SK-N-SH (cell line): Measurements from ENCODE around the gene CLEC16A. TPM values are rescaled to one million over a fixed set of nuclear protein-coding genes. Genes with fewer than 3 reads are reported as not detected.

ENCODE experiments used
- CTCF ChIA-PET: fragments of 300-600, 350-600 bp; formaldehyde crosslinking; extraction: SDS; loops from one replicate; lab custom pipeline; 2021; lab: Yijun Ruan, JAX
- POLR2A ChIA-PET: fragments of 350-600 bp; sonication (Branson Sonifier 250); formaldehyde crosslinking; extraction: SDS; loops from one replicate; lab custom pipeline; 2020; ENCODE audit warnings: antibody characterized with exemption, inconsistent platforms; lab: Yijun Ruan, JAX
- DNase-seq: peaks from one replicate; pipeline ENCODE4 v3.0.0; 2012
- H2AFZ ChIP-seq: fragments of 200-600 bp; sonication (generic); 2 replicates; pipeline ENCODE4 v1.8.1; 2016; ENCODE audit warnings: antibody characterized with exemption, mild to moderate bottlenecking, low read depth
- H3F3A ChIP-seq: fragments of 200-600 bp; sonication (generic); replicated peaks from 2 replicates; pipeline ENCODE3; 2016; ENCODE audit warnings: antibody characterized with exemption, mild to moderate bottlenecking; ENCODE audit not compliant: insufficient read depth
- H3K27ac ChIP-seq, 2 experiments: fragments of 200-500 bp in 1 of 2; fragments of 200-600 bp in 1 of 2; sonication (Bioruptor generic) in 1 of 2; sonication (generic), shearing (Covaris generic) in 1 of 2; 2 replicates each; pipeline versions ENCODE4 v1.5.1 to v1.6.1; 2014 to 2016; ENCODE audit warnings: low read depth in 2 of 2, inconsistent platforms in 1 of 2, low read length in 1 of 2, mild to moderate bottlenecking in 1 of 2, mixed read lengths in 1 of 2
- H3K27me3 ChIP-seq: fragments of 200-600 bp; sonication (generic), shearing (Covaris generic); 2 replicates; pipeline ENCODE4 v1.6.1; 2016; ENCODE audit warnings: mixed run types; ENCODE audit not compliant: insufficient read depth
- H3K36me3 ChIP-seq, 2 experiments: fragments of 200-500 bp in 1 of 2; fragments of 200-600 bp in 1 of 2; sonication (Bioruptor generic) in 1 of 2; sonication (generic) in 1 of 2; replicated peaks in 1 of 2; 2 replicates each; pipeline versions ENCODE3 to v1.5.1; 2014 to 2016; ENCODE audit warnings: low read length in 1 of 2, mild to moderate bottlenecking in 1 of 2; ENCODE audit not compliant: insufficient read depth in 2 of 2, control insufficient read depth in 1 of 2
- H3K4me1 ChIP-seq, 2 experiments: fragments of 200-500 bp in 1 of 2; fragments of 200-600 bp in 1 of 2; sonication (Bioruptor generic) in 1 of 2; sonication (generic), shearing (Covaris generic) in 1 of 2; 2 replicates each; pipeline versions ENCODE4 v1.5.1 to v1.6.1; 2014 to 2016; ENCODE audit warnings: low read depth in 1 of 2, low read length in 1 of 2, mixed run types in 1 of 2; ENCODE audit not compliant: insufficient read depth in 2 of 2, control insufficient read depth in 1 of 2
- H3K4me2 ChIP-seq: fragments of 200-600 bp; sonication (generic), shearing (Covaris generic); 2 replicates; pipeline ENCODE4 v1.6.1; 2017; ENCODE audit warnings: mixed run types
- H3K4me3 ChIP-seq, 2 experiments: fragments of 200-500 bp in 1 of 2; fragments of 200-600 bp in 1 of 2; sonication (Bioruptor generic) in 1 of 2; sonication (generic), shearing (Covaris generic) in 1 of 2; 2 replicates each; pipeline versions ENCODE4 v1.5.1 to v1.8.1; 2014 to 2016; ENCODE audit warnings: low read depth in 2 of 2, inconsistent platforms in 1 of 2, low read length in 1 of 2, mild to moderate bottlenecking in 1 of 2, mixed read lengths in 1 of 2, moderate library complexity in 1 of 2
- H3K79me2 ChIP-seq: fragments of 200-600 bp; sonication (generic); 2 replicates; pipeline ENCODE4 v1.8.1; 2017; ENCODE audit warnings: mild to moderate bottlenecking; ENCODE audit not compliant: insufficient read depth
- H3K9ac ChIP-seq: fragments of 200-600 bp; sonication (generic); 2 replicates; pipeline ENCODE4 v1.6.1; 2017; ENCODE audit warnings: mixed run types
- H3K9me2 ChIP-seq: fragments of 200-600 bp; sonication (generic); 2 replicates; pipeline ENCODE4 v1.6.1; 2017; ENCODE audit warnings: mixed run types
- H3K9me3 ChIP-seq: fragments of 200-600 bp; sonication (generic); 2 replicates; pipeline ENCODE4 v1.6.1; 2017; ENCODE audit warnings: mixed run types, mild to moderate bottlenecking, moderate library complexity
- H4K20me1 ChIP-seq: fragments of 200-600 bp; sonication (generic); 2 replicates; pipeline ENCODE4 v1.6.1; 2017; ENCODE audit warnings: mild to moderate bottlenecking, mixed run types; ENCODE audit not compliant: insufficient read depth
- ELF1 ChIP-seq: IDR thresholded peaks from 2 replicates; pipeline ENCODE4 v1.4.0; 2012
- EP300 ChIP-seq, 2 experiments: IDR thresholded peaks; 2 replicates each; pipeline versions ENCODE4 v1.4.0 to v1.6.1; 2012; ENCODE audit warnings: borderline replicate concordance in 1 of 2, low read depth in 1 of 2, low read length in 1 of 2
- EZH2phosphoT487 ChIP-seq: fragments of 200-600 bp; sonication (generic); IDR thresholded peaks from 2 replicates; pipeline ENCODE4 v1.6.1; 2017; ENCODE audit warnings: low read depth, mixed run types, mild to moderate bottlenecking, antibody characterized with exemption, moderate library complexity, borderline replicate concordance
- FOSL2 ChIP-seq: IDR thresholded peaks from 2 replicates; pipeline ENCODE4 v1.4.0; 2012; ENCODE audit warnings: low read depth, mild to moderate bottlenecking, moderate library complexity, borderline replicate concordance
- FOXM1 ChIP-seq: IDR thresholded peaks from 2 replicates; pipeline ENCODE4 v1.4.0; 2012; ENCODE audit warnings: low read depth, mild to moderate bottlenecking
- GABPA ChIP-seq: IDR thresholded peaks from 2 replicates; pipeline ENCODE4 v1.4.0; 2012; ENCODE audit warnings: low read depth, mild to moderate bottlenecking
- JUND ChIP-seq: IDR thresholded peaks from 2 replicates; pipeline ENCODE4 v1.4.0; 2012
- NFIC ChIP-seq: IDR thresholded peaks from 2 replicates; pipeline ENCODE4 v1.4.0; 2012; ENCODE audit warnings: borderline replicate concordance
- NRF1 ChIP-seq: IDR thresholded peaks from 2 replicates; pipeline ENCODE4 v1.6.1; 2012; ENCODE audit warnings: low read depth, mild to moderate bottlenecking, low read length
- PBX3 ChIP-seq: IDR thresholded peaks from 2 replicates; pipeline ENCODE4; 2012
- RAD21 ChIP-seq: IDR thresholded peaks from 2 replicates; pipeline ENCODE4 v1.6.1; 2012; ENCODE audit warnings: mild to moderate bottlenecking, low read length
- RCOR1 ChIP-seq: fragments of 150-350 bp; IDR thresholded peaks from 2 replicates; pipeline ENCODE4 v1.6.1; 2017; ENCODE audit warnings: antibody characterized with exemption, low read length
- RXRA ChIP-seq: IDR thresholded peaks from 2 replicates; pipeline ENCODE4 v1.4.0; 2012; ENCODE audit warnings: low read depth, mild to moderate bottlenecking, borderline replicate concordance
- SMC3 ChIP-seq: IDR thresholded peaks from 2 replicates; pipeline ENCODE4 v1.6.1; 2012; ENCODE audit warnings: low read depth, low read length, improper control_type of control experiment
- TCF12 ChIP-seq: IDR thresholded peaks from 2 replicates; pipeline ENCODE4 v1.4.0; 2012
- TEAD4 ChIP-seq: IDR thresholded peaks from 2 replicates; pipeline ENCODE4 v1.4.0; 2012; ENCODE audit warnings: mild to moderate bottlenecking, borderline replicate concordance; ENCODE audit not compliant: insufficient read depth
- USF1 ChIP-seq: IDR thresholded peaks from 2 replicates; pipeline ENCODE4 v1.4.0; 2012; ENCODE audit warnings: low read depth, borderline replicate concordance
- USF2 ChIP-seq: fragments of 150-350 bp; IDR thresholded peaks from 2 replicates; pipeline ENCODE4 v1.6.1; 2017; ENCODE audit warnings: antibody characterized with exemption, low read length, low read depth, borderline replicate concordance
- ZBTB33 ChIP-seq: IDR thresholded peaks from 2 replicates; pipeline ENCODE4 v1.4.0; 2012; ENCODE audit warnings: low read depth, borderline replicate concordance
- WGBS: methylation state at CpG from one replicate; pipeline ENCODE4 v1.1.6; 2017; ENCODE audit warnings: low lambda C conversion rate; 5-methylcytosine and 5-hydroxymethylcytosine counted together
- polyA plus RNA-seq, 3 experiments: library from polyadenylated mRNA; depleted of rRNA; stranded (reverse); fragments of >200 nt; gene quantifications; 2 replicates each; pipeline ENCODE4 v1.2.3, GENCODE V29; 2012
- TF ChIP-seq, protein P1 (sequence below): fragments of 200-600 bp; sonication (generic); IDR thresholded peaks from 2 replicates; pipeline ENCODE4 v1.6.1; 2017; ENCODE audit warnings: antibody characterized with exemption, mild to moderate bottlenecking, moderate library complexity

Gene CLEC16A
- polyA plus RNA-seq, 1 of the 3 experiments (the other 2 are of a cell fraction): 13.7 TPM

- ChIA-PET POLR2A (no interaction called here), CTCF (interaction anchor here (0.8 to 1.3 kb wide), 2 partner anchors 95 to 196 kb away, joined by 3 read pairs; no protein-coding TSS in a partner anchor)
- Histone ChIP-seq H3K4me2 (no peak overlapping the region), H3F3A (no peaks in the 10 kb centered on the region), H3K27ac (no peak overlapping the region), H3K9me3 (no peaks in the 10 kb centered on the region), H3K4me1 (peaks cover 0 to 5% of the 10 kb centered on the region in 2 experiments; a peak in 1 of 4 replicates), H3K4me3 (no peak overlapping the region), H3K9ac (no peak overlapping the region), H3K36me3 (peaks cover 12 to 42% of the 10 kb centered on the region in 2 experiments), H3K9me2 (no peaks in the 10 kb centered on the region), H3K79me2 (no peaks in the 10 kb centered on the region), H4K20me1 (no peaks in the 10 kb centered on the region), H2AFZ (no peak overlapping the region), H3K27me3 (no peaks in the 10 kb centered on the region)
- TF ChIP-seq GABPA (no peak), USF1 (no peak), SMC3 (no peak), USF2 (no peak), RCOR1 (no peak)
- TF ChIP-seq, protein P1, sequence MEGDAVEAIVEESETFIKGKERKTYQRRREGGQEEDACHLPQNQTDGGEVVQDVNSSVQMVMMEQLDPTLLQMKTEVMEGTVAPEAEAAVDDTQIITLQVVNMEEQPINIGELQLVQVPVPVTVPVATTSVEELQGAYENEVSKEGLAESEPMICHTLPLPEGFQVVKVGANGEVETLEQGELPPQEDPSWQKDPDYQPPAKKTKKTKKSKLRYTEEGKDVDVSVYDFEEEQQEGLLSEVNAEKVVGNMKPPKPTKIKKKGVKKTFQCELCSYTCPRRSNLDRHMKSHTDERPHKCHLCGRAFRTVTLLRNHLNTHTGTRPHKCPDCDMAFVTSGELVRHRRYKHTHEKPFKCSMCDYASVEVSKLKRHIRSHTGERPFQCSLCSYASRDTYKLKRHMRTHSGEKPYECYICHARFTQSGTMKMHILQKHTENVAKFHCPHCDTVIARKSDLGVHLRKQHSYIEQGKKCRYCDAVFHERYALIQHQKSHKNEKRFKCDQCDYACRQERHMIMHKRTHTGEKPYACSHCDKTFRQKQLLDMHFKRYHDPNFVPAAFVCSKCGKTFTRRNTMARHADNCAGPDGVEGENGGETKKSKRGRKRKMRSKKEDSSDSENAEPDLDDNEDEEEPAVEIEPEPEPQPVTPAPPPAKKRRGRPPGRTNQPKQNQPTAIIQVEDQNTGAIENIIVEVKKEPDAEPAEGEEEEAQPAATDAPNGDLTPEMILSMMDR: no peak
- WGBS: 95% methylated on average over 5 of the region's 5 CpGs
- DNase-seq: no peak
Measured at GRCh38 chr16:11058832-11059231, 114.5 kb downstream of the CLEC16A start.

DNA sequence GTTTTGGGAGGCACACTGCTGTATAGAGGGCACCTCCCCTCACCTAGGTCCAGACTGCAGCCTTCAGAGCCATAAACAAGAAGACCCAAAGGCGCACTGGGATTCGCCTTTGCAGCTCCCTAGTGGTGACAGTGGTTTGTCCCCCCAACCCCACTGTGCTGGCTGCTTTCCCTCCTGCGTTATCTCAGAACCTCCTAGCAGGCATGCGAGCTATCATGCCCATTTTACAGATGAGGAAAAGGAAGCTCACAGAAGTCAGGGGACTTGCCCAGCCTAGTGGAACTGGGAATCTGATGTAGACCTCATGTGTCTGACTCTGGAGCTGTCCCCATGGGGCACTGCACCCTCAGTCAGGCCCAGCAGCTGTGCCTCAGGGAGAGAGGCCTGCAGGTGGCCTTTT lies 115.2 kb downstream of the CLEC16A start:
- no peaks in the 10 kb centered on the region for H3K79me2 ChIP-seq
- TF ChIP-seq NRF1: no peak
- TF ChIP-seq EZH2phosphoT487: no peak
- no peak for TF ChIP-seq RAD21
- TF ChIP-seq ZBTB33: no peak
- TF ChIP-seq FOSL2: no peak
- no peak for TF ChIP-seq JUND
- TF ChIP-seq SMC3: no peak
- no peak for TF ChIP-seq PBX3
- no peak for TF ChIP-seq EP300 (IDR thresholded peaks at IDR 0.05; ENCODE audit: borderline replicate concordance in 1 of 2, low read depth in 1 of 2, low read length in 1 of 2)
- no peak for TF ChIP-seq USF2
- TF ChIP-seq RXRA: no peak
- TF ChIP-seq TCF12: no peak
- TF ChIP-seq NFIC: no peak
- TF ChIP-seq RCOR1: no peak
- TF ChIP-seq TEAD4: no peak
- TF ChIP-seq FOXM1: no peak
- TF ChIP-seq ELF1: no peak
- TF ChIP-seq, all 33 proteins: peak for 0
- whole genome bisulfite sequencing: 79% methylated on average over 4 of the region's 4 CpGs
- Histone ChIP-seq H3K27ac (no peak overlapping the region), H4K20me1 (no peaks in the 10 kb centered on the region), H3K9me2 (no peaks in the 10 kb centered on the region), H3K9ac (no peak overlapping the region), H2AFZ (no peak overlapping the region), H3K36me3 (peaks cover 12 to 42% of the 10 kb centered on the region in 2 experiments), H3F3A (no peaks in the 10 kb centered on the region), H3K9me3 (no peaks in the 10 kb centered on the region), H3K4me3 (no peak overlapping the region), H3K27me3 (no peaks in the 10 kb centered on the region), H3K4me2 (no peak overlapping the region), H3K4me1 (peaks cover 0 to 5% of the 10 kb centered on the region in 2 experiments; a peak in 1 of 4 replicates)
- DNase-seq: no peak
- POLR2A ChIA-PET: no interaction called here
- CTCF ChIA-PET: interaction anchor here (0.6 to 1.3 kb wide), 2 partner anchors 15 to 96 kb away, joined by 3 read pairs; no protein-coding TSS in a partner anchor
